Immature natural killer cell (primary cell): ENCODE measurements around the gene TLCD1. TPM values are rescaled to one million over a fixed set of nuclear protein-coding genes. Genes with fewer than 3 reads are reported as not detected.

Experiments
- DNase-seq, 3 donors: peaks; one replicate each; pipeline ENCODE4 v3.0.0; 2022; ENCODE audit warnings: mixed read lengths in 1 of 3
- H3K27ac Mint-ChIP-seq, 6 donors: one replicate each; pipeline ENCODE4 v1.8.0; 2020; ENCODE audit warnings: mixed read lengths in 6 of 6, mild to moderate bottlenecking in 5 of 6, inconsistent platforms in 4 of 6, moderate library complexity in 3 of 6
- H3K27me3 Mint-ChIP-seq, 3 donors: one replicate each; pipeline ENCODE4 v1.8.0; 2020 to 2021; ENCODE audit warnings: low read depth in 3 of 3, mild to moderate bottlenecking in 3 of 3, mixed read lengths in 3 of 3, moderate library complexity in 3 of 3, inconsistent platforms in 1 of 3
- H3K36me3 Mint-ChIP-seq, 3 donors: one replicate each; pipeline ENCODE4 v1.8.0; 2020; ENCODE audit warnings: mixed read lengths in 3 of 3, inconsistent platforms in 2 of 3, mild to moderate bottlenecking in 2 of 3
- H3K4me1 Mint-ChIP-seq, 2 donors: one replicate each; pipeline ENCODE4 v1.8.0; 2020; ENCODE audit warnings: inconsistent platforms in 2 of 2, mild to moderate bottlenecking in 2 of 2, mixed read lengths in 2 of 2, moderate library complexity in 1 of 2
- H3K4me3 Mint-ChIP-seq, 5 donors: one replicate each; pipeline ENCODE4 v1.8.0; 2020; ENCODE audit warnings: mild to moderate bottlenecking in 5 of 5, mixed read lengths in 5 of 5, inconsistent platforms in 3 of 5, moderate library complexity in 3 of 5
- H3K9me3 Mint-ChIP-seq, 6 donors: one replicate each; pipeline ENCODE4 v1.8.0; 2020; ENCODE audit warnings: mild to moderate bottlenecking in 6 of 6, mixed read lengths in 6 of 6, inconsistent platforms in 4 of 6, moderate library complexity in 3 of 6
- polyA plus RNA-seq, 3 donors: library from polyadenylated mRNA; unstranded; fragments of 300-500 nt; fragmentation: Illumina TruSeq; gene quantifications; one replicate each; pipeline ENCODE4 v1.2.3, GENCODE V29; 2021

TLCD1 gene
- polyA plus RNA-seq, 3 donors from 2014 or later, result not detected

DNA sequence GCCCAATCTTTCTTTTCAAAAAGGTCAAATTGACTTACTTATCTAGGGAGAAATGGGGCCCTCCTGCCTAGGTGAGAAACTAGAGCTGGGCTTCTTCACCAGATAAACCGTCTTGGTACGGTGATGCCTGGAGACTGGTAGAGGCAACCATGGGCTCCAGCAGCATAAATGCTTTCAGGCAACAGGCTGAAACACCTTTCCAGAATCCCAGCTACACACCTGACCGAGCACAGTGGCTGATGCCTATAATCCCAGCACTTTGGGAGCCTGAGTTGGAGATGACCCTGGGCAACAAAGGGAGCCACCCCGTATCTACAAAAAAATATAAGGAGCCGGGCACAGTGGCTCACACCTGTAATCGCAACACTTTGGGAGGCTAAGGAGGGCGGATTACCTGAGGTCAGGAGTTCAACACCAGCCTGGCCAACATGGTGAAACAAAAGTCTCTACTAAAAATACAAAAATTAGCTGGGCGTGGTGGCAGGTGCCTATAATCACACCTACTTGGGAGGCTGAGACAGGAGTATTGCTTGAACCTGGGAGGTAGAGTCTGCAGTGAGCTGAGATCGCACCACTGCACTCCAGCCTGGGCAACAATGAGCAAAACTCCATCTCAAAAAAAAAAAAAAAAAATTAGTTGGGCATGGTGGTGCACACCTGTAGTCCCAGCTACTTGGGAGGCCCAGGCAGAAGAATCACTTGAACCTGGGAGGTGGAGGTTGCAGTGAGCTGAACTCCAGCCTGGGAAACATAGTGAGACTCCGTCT lies 25.8 kb upstream of the TLCD1 start:
- Mint-ChIP-seq H3K27me3 (peaks cover 0 to 2% (median 0%) of the 10 kb centered on the region in 3 donors), H3K27ac (peak overlapping the region in 1 of 6 donors; percentile 53), H3K9me3 (no peaks in the 10 kb centered on the region), H3K4me3 (no peak overlapping the region), H3K36me3 (peaks cover 0 to 5% (median 0%) of the 10 kb centered on the region in 3 donors), H3K4me1 (peaks cover 0 to 2% of the 10 kb centered on the region in 2 donors)
- DNase-seq, result no peak

DNA sequence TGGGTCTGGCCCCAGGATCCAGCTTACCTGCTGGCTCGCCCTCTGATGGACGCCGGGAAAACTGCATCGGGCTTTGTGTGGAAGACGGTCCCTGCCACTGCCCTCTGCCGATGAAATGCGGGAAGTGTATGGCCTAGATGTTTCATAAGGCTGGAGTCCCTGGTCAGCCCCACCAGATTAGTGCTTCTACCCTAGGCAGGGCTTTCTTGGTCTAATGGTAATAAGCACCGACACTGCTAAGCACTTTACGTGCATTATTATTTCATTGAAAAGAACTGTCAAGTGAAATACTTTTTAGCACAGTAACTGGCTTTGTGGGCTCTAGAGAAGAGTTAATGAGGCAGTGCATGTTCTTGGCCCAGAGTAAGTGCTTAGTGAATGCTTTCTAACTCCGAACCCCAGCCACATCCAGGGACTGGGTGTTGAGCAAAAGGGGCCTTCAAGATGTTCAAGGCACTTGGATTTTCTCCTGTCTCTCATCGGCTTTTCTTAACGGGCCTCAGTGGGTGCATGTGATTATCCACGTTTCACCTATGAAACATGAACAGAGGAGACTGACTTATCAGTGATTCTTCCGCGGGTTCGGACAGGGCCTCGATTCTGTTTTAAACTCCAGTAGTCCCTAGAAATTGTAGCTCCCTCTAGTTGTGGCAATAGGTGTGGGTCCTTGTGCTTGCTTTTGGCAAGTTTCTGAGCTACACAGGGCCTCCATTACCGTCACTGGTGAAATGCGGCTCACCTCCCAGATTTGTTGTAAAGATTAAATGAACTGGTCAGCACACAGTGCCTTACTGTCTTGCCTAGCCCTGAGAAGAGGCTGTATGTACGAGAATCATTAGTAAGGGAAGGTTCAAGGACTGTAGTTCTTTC lies 24.4 kb upstream of the TLCD1 start:
- H3K9me3 Mint-ChIP-seq, result no peaks in the 10 kb centered on the region
- peak; percentile 85 to 86 (median 86) for DNase-seq
- H3K36me3 Mint-ChIP-seq, result no peaks in the 10 kb centered on the region
- no peak overlapping the region for H3K4me3 Mint-ChIP-seq
- peak overlapping the region in 1 of 6 donors; percentile 29 for H3K27ac Mint-ChIP-seq
- H3K27me3 Mint-ChIP-seq, result peaks cover 0 to 2% (median 1%) of the 10 kb centered on the region in 3 donors
- peaks cover 0 to 11% of the 10 kb centered on the region in 2 donors for H3K4me1 Mint-ChIP-seq

- Mint-ChIP-seq H3K4me1 (peaks cover 6 to 17% of the 10 kb centered on the region in 2 donors), H3K4me3 (no peak overlapping the region), H3K9me3 (no peaks in the 10 kb centered on the region), H3K27me3 (peaks cover 0 to 6% (median 2%) of the 10 kb centered on the region in 3 donors), H3K27ac (no peak overlapping the region), H3K36me3 (no peaks in the 10 kb centered on the region)
- DNase-seq, result no peak
Measured at GRCh38 chr17:28749516-28750177, 23.6 kb upstream of the TLCD1 start.

- Mint-ChIP-seq H3K4me3 (no peak overlapping the region), H3K4me1 (peaks cover 10 to 20% of the 10 kb centered on the region in 2 donors), H3K9me3 (no peaks in the 10 kb centered on the region), H3K27ac (peak overlapping the region in 1 of 6 donors; percentile 28), H3K27me3 (peaks cover 0 to 9% (median 5%) of the 10 kb centered on the region in 3 donors), H3K36me3 (no peaks in the 10 kb centered on the region)
- no peak for DNase-seq
Measured at GRCh38 chr17:28748852-28749515, 23.0 kb upstream of the TLCD1 start.

GRCh38 chr17:28747801-28748750 lies 22.0 kb upstream of the TLCD1 start:
- no peak for DNase-seq
- peak overlapping the region in 1 of 6 donors; percentile 23 for H3K27ac Mint-ChIP-seq
- H3K36me3 Mint-ChIP-seq, result no peaks in the 10 kb centered on the region
- H3K27me3 Mint-ChIP-seq, result peaks cover 1 to 11% (median 5%) of the 10 kb centered on the region in 3 donors
- no peaks in the 10 kb centered on the region for H3K9me3 Mint-ChIP-seq
- H3K4me3 Mint-ChIP-seq, result no peak overlapping the region
- peaks cover 10 to 23% of the 10 kb centered on the region in 2 donors for H3K4me1 Mint-ChIP-seq

- Mint-ChIP-seq H3K36me3 (no peaks in the 10 kb centered on the region), H3K27me3 (peaks cover 2 to 12% (median 5%) of the 10 kb centered on the region in 3 donors), H3K4me1 (peaks cover 10 to 25% of the 10 kb centered on the region in 2 donors), H3K27ac (peak overlapping the region in 1 of 6 donors; percentile 17), H3K9me3 (no peaks in the 10 kb centered on the region), H3K4me3 (no peak overlapping the region)
- DNase-seq, result no peak
Measured at GRCh38 chr17:28747051-28747691, 21.1 kb upstream of the TLCD1 start.

DNA sequence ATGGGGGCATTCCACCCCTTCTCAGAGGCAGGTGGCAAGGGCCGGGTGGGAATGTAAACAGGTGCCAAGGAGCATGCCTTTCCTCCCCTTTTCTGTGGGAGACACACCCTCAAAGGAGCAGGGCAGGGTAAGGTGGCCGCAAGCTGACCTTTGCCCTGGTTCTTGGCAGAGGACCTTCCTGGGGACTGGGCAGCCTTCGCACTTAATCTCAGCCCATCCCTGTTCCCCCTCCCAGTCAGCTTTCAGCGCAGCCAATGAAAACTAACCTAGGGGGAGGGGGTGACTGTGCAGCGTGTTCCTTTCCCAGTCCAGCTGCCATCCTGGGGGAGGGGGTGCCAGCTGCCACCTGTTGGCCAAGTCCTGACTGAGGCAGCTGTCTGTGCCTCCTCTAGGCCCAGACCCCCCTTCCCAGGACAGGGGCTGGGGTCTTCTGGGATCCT lies 20.6 kb upstream of the TLCD1 start:
- Mint-ChIP-seq H3K9me3 (no peaks in the 10 kb centered on the region), H3K36me3 (no peaks in the 10 kb centered on the region), H3K27ac (peak overlapping the region in 2 of 6 donors; percentile 22 to 57), H3K27me3 (peaks cover 2 to 12% (median 5%) of the 10 kb centered on the region in 3 donors), H3K4me3 (peak overlapping the region in 1 of 5 donors; percentile 29), H3K4me1 (peaks cover 10 to 25% of the 10 kb centered on the region in 2 donors)
- no peak for DNase-seq

GRCh38 chr17:28745786-28746411 lies 19.9 kb upstream of the TLCD1 start:
- Mint-ChIP-seq H3K36me3 (no peaks in the 10 kb centered on the region), H3K9me3 (no peaks in the 10 kb centered on the region), H3K27me3 (peaks cover 2 to 12% (median 5%) of the 10 kb centered on the region in 3 donors), H3K4me3 (peak overlapping the region in 3 of 5 donors; percentile 27 to 50 (median 29)), H3K4me1 (peaks cover 10 to 25% of the 10 kb centered on the region in 2 donors), H3K27ac (peak overlapping the region in 1 of 6 donors; percentile 22)
- no peak for DNase-seq

DNA sequence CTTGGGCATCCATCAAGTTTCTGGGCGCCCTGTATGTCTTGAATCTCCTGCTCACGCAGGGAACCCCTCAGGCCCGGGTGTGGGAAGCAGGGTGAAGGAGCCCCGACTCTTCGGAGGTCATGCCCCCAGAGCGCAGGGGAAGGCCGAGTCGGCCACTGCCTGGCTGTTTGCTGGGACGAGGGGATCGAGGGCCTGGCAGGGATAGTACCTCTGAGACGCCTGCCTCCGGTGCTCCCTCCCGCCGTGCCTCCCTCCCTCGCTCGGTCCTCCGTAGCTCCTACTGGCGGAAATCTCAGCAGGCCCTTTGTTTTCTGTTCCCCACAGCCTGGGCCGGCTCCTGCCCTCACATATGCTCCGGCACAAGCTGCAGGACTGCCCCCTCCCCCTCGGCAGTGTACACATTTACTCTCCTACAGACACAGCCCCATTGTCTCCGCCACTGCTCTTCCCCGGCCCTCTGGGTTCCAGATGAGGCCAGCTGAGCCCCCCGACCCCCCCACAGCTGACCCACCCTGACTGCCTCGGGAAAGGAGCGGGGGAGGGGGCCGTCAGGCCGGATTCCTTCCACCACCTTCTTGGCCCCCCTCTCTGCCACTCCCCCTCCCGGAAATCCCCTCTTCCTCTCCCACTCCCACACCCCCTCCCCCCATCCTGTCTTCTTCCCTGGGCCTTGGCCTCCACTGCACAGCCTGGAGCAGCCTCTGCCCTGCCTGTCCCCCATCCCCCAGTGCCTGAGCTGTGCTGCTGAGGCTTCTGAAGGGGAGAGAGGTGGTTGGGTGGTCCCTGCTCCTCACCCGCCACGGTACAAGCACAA lies 19.1 kb upstream of the TLCD1 start:
- Mint-ChIP-seq H3K36me3 (no peaks in the 10 kb centered on the region), H3K4me1 (peaks cover 10 to 25% of the 10 kb centered on the region in 2 donors), H3K27me3 (peaks cover 2 to 12% (median 5%) of the 10 kb centered on the region in 3 donors), H3K4me3 (peak overlapping the region; percentile 83 to 94 (median 86)), H3K27ac (peak overlapping the region; percentile 69 to 94 (median 83)), H3K9me3 (no peaks in the 10 kb centered on the region)
- DNase-seq, result peak in 2 of 3 donors; percentile 18 to 21

DNA sequence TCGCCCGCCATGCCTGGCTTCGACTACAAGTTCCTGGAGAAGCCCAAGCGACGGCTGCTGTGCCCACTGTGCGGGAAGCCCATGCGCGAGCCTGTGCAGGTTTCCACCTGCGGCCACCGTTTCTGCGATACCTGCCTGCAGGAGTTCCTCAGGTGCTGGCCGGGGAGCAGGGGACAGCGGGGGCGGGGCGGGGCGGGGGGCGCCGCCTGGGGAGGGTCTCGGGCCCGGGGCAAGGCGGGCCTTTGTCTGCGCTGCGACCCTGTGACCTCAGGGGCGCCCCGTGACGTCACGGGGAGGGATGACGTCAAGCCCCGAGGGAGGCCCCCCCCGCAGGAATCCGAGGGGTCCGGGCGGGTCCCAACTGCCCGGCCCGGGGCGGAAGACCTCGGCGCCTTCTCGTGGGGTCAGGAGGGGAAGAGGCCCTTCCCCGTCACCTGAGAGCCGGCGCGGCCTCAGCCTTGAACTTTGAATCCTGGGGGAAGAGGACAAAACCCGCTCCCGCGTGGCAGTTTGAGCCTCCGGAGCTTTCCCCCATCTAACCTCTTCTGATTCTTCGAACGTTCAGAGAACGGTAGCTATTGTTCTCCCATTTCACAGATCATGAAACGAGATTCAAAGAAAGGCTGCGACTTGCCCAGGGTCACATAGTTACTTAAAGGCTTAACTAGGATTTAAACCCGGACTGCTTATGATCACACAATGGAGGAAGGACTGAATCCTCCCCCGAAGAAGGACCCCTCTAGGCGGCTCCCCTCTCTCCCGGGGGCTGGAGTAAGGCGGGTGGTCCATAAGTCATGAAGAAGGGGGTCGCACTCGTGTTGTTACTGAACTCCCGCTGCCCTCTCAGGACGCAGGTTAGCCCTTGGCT lies 18.3 kb upstream of the TLCD1 start:
- Mint-ChIP-seq H3K4me3 (peak overlapping the region; percentile 83 to 94 (median 86)), H3K36me3 (no peaks in the 10 kb centered on the region), H3K27ac (peak overlapping the region; percentile 69 to 94 (median 83)), H3K9me3 (no peaks in the 10 kb centered on the region), H3K27me3 (peaks cover 2 to 12% (median 5%) of the 10 kb centered on the region in 3 donors), H3K4me1 (peaks cover 10 to 22% of the 10 kb centered on the region in 2 donors)
- DNase-seq, result peak; percentile 42 to 52 (median 49)
